ENCODE measurements around the gene CEP250. TPM values are rescaled to one million over a fixed set of nuclear protein-coding genes. Genes with fewer than 3 reads are reported as not detected.
"Not testable (repeated sequence)": the region's sequence is repeated elsewhere in the genome, so short reads cannot be mapped to it uniquely, and the experiment has no call there.

CEP250 gene
- total RNA-seq, 2 experiments from 2014 or later, result 48.8 to 55.5 TPM

DNA sequence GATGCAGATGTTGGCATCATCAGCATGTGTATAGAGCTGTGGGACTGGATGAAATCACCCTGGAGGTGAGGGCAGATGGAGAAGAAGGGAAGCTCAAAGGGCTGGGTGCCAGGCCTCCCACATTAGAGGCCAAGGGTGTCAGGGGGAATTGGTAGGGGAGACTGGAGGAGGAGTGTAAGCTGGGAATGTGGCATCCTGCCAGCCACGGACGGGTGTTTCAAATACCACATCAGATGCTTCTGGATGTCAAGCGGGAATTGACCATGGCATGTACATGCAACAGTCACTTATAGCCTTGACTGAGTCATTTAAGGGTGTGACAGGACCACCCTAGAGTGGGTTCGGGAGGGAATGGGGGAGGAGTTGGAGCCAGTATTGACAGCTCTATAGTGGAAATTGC is 96.1 kb downstream of the CEP250 start:
- Mint-ChIP-seq H3K9me3 (no peaks in the 10 kb centered on the region), H3K27ac (no peak overlapping the region), H3K4me1 (no peaks in the 10 kb centered on the region)

GRCh38 chr20:35552914-35553313 is 97.5 kb downstream of the CEP250 start:
- no peak for DNase-seq
- Mint-ChIP-seq H3K27ac (no peak overlapping the region), H3K9me3 (no peaks in the 10 kb centered on the region), H3K27me3 (no peaks in the 10 kb centered on the region), H3K4me3 (no peak overlapping the region), H3K4me1 (no peaks in the 10 kb centered on the region), H3K36me3 (peaks cover 3% of the 10 kb centered on the region)

More for the DNA sequence above, 96.1 kb downstream of the CEP250 start:
- Mint-ChIP-seq H3K4me3 (no peak overlapping the region), H3K36me3 (peaks cover 3% of the 10 kb centered on the region), H3K27me3 (no peaks in the 10 kb centered on the region)
- no peak for DNase-seq

DNA sequence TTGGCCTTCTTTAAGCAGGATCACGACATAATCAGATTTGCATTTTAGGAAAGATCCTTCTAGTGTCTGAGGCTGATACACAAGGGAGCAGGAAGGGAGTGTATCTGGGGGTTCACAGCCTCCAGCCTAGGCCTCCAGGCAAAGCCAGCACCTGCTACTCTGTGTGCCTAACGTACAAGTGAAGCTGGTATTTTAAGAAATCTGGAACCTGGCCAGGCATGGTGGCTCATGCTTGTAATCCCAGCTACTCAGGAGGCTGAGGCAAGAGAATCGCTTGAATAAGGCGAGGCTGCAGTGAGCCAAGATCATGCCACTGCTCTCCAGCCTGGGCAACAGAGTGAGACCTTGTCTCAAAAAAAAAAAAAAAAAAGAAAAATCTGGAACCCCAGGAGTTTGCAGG is 100.1 kb downstream of the CEP250 start:
- not testable (repeated sequence) for H3K27me3 Mint-ChIP-seq, H3K4me1 Mint-ChIP-seq, H3K9me3 Mint-ChIP-seq, H3K27ac Mint-ChIP-seq, H3K36me3 Mint-ChIP-seq, DNase-seq, H3K4me3 Mint-ChIP-seq

DNA sequence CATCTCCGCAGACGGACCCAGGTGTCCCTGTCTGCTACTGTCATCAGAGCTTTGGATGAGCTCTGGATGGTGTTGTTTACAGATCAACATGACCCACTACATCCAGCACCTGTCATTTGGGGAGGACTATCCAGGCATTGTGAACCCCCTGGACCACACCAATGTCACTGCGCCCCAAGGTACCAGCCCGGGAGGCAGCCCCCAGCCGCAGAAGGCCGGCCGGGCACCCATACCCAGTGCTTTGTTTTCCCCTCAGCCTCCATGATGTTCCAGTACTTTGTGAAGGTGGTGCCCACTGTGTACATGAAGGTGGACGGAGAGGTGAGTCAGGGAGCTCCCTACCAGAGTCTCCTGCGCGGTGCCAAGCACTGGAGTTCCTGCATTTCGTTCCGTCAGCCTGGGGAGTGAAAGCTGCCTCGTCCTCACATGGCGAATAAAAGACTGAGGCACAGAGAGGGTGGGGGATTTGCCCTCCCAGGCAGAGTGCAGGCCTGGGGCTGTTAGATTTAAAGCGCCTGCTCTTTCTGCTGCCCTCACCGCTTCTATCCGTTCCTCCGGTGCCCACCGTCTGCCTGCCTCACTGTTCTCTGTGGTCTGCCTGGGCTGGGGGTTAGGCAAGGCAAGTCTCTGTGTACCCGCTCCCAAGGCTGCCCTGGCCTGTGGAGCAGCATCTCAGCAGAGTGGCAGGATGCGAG is 100.7 kb downstream of the CEP250 start:
- no peak overlapping the region for H3K27ac Mint-ChIP-seq
- H3K36me3 Mint-ChIP-seq, result no peaks in the 10 kb centered on the region
- DNase-seq, result no peak
- no peaks in the 10 kb centered on the region for H3K27me3 Mint-ChIP-seq
- H3K4me3 Mint-ChIP-seq, result no peak overlapping the region
- H3K4me1 Mint-ChIP-seq, result no peaks in the 10 kb centered on the region
- H3K9me3 Mint-ChIP-seq, result no peaks in the 10 kb centered on the region

GRCh38 chr20:35556871-35557270 is 101.5 kb downstream of the CEP250 start:
- H3K27ac Mint-ChIP-seq, result no peak overlapping the region
- DNase-seq, result no peak
- H3K9me3 Mint-ChIP-seq, result no peaks in the 10 kb centered on the region
- no peaks in the 10 kb centered on the region for H3K4me1 Mint-ChIP-seq
- no peak overlapping the region for H3K4me3 Mint-ChIP-seq
- H3K27me3 Mint-ChIP-seq, result no peaks in the 10 kb centered on the region
- H3K36me3 Mint-ChIP-seq, result no peaks in the 10 kb centered on the region

DNA sequence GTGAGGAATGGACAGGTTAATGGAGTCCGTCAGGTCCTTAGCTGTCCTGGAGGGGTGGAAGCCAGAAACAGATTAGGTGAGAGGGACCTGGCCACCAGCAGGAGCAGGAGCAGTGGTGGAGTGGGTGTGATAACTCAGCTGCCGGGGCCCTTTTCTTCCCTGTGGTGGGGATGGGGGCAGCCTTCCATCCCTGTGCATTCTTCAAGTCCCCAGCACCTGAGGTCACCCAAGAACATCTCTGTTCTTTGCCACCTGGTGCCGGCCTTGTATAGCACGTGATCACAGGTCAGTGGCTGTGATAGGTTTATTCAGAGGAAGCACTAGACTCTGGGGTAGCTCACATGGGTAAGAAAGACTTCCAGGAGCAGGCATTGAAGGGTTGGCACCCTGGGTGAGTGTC is 103.1 kb downstream of the CEP250 start:
- Mint-ChIP-seq H3K4me1 (no peaks in the 10 kb centered on the region), H3K36me3 (no peaks in the 10 kb centered on the region), H3K27me3 (no peaks in the 10 kb centered on the region), H3K9me3 (no peaks in the 10 kb centered on the region), H3K27ac (no peak overlapping the region), H3K4me3 (no peak overlapping the region)
- DNase-seq, result no peak

DNA sequence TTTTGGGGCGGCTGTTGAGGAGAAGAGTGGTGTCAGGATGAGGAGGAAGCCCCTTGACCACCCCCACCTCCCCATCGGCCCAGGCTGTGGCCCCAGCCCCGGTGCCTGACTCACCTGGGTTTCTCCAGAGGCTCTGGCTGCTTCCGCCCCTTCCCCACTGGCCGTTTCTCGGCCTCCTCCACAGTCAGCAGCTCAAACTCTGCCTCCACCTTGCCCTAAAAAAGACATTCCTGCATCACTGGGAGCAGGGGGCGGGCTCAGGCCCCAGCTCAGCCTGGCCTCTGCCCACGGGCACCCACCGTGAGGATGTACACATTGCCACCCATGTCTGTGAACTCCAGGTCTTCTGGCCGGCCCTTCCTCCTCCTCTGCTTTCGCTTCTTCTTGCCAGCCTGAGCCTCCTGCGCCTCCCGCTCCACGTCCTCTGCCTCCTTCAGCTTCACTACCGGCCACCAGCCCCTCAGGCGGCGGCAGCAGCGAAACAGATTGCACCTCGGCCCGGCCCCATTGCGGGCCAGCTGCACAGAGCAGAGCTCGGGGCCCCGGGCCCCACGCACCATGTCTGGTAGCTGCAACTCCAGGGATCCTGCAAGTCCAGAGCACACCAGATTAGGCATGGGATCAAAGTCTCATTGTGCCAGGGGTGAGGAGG is 103.8 kb downstream of the CEP250 start:
- no peak for DNase-seq
- Mint-ChIP-seq H3K9me3 (no peaks in the 10 kb centered on the region), H3K36me3 (no peaks in the 10 kb centered on the region), H3K27ac (peak overlapping the region; percentile 22), H3K4me3 (no peak overlapping the region), H3K27me3 (no peaks in the 10 kb centered on the region), H3K4me1 (no peaks in the 10 kb centered on the region)

GRCh38 chr20:35560105-35560511 is 104.7 kb downstream of the CEP250 start:
- H3K27ac Mint-ChIP-seq, result no peak overlapping the region
- H3K27me3 Mint-ChIP-seq, result no peaks in the 10 kb centered on the region
- H3K36me3 Mint-ChIP-seq, result no peaks in the 10 kb centered on the region
- no peaks in the 10 kb centered on the region for H3K4me1 Mint-ChIP-seq
- DNase-seq, result no peak
- H3K9me3 Mint-ChIP-seq, result no peaks in the 10 kb centered on the region
- H3K4me3 Mint-ChIP-seq, result no peak overlapping the region

DNA sequence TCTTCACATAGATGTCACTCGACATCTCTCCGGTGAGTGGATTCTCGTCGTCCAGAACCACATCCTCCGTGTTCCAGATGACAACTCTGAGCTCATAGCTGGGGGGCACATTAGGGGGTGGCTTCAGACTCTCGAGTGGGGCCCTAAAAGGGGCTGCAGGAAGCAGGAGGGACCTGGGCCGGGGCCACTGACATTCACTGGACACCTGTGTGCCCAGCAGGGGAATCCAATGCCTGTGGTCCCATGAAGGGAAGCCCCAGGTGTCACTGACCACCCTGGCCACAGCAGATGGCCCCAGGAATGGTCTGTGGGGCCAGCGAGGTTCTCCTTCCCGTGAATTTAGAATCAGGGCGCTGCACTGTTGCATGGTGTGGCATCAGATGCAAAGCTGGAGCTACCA is 105.1 kb downstream of the CEP250 start:
- DNase-seq, result no peak
- Mint-ChIP-seq H3K9me3 (no peaks in the 10 kb centered on the region), H3K27ac (no peak overlapping the region), H3K4me3 (no peak overlapping the region), H3K27me3 (no peaks in the 10 kb centered on the region), H3K36me3 (no peaks in the 10 kb centered on the region), H3K4me1 (no peaks in the 10 kb centered on the region)

- H3K4me3 Mint-ChIP-seq, result no peak overlapping the region
- H3K36me3 Mint-ChIP-seq, result no peaks in the 10 kb centered on the region
- no peaks in the 10 kb centered on the region for H3K4me1 Mint-ChIP-seq
- no peaks in the 10 kb centered on the region for H3K9me3 Mint-ChIP-seq
- no peaks in the 10 kb centered on the region for H3K27me3 Mint-ChIP-seq
- peak; percentile 12 for DNase-seq
- no peak overlapping the region for H3K27ac Mint-ChIP-seq
Observed at GRCh38 chr20:35561268-35561667, 105.9 kb downstream of the CEP250 start.

DNA sequence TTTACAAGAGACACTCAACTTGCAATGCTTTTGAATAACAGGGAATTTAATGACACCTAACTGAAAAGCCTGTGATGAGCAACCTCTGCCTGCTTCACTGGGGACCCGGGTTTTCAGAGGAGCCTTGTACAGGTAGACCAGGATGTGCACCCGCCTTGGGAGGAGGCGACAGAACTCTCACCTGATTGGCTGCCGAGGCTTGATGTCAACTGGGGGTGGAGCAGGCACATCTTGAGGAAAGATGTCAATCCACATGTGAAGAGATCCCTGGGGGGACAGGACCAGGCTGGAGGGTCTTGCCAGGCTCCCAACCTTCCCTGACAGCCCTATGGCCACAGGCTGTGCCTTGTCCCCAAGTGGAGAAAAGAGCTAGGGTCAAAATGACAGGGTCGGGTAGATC is 106.3 kb downstream of the CEP250 start:
- Mint-ChIP-seq H3K9me3 (no peaks in the 10 kb centered on the region), H3K36me3 (no peaks in the 10 kb centered on the region), H3K27ac (no peak overlapping the region), H3K27me3 (no peaks in the 10 kb centered on the region), H3K4me1 (no peaks in the 10 kb centered on the region), H3K4me3 (no peak overlapping the region)
- DNase-seq, result no peak

DNA sequence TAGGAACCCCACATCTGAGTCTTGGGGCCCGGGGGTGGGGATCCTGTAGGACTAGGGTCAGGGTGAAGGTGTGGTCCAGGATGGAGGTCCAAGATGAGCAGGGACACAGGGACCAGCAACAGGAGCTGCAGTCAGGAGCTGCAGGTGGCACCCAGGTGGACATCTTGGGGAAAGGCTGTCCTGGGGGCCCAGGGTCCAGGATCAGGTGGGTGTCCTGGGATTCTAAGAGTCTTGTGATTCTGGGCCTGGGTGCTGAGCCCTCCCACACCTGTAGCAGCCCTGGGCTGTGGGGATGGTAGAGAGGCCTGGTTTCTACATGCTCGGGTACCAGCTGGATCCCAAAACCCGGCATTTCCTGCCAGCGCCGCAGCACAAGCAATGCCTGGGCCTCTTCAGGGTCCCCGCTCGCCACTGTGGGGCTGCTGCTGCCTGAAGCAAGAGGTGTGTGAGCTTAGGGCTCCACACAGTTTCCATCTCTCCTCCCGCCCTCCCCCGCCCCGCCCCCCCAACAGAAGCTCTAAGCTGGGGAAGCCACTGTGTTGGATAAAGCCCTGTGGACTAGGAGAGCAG is 107.2 kb downstream of the CEP250 start:
- Mint-ChIP-seq H3K27me3 (no peaks in the 10 kb centered on the region), H3K27ac (no peak overlapping the region), H3K4me3 (no peak overlapping the region), H3K9me3 (no peaks in the 10 kb centered on the region), H3K36me3 (no peaks in the 10 kb centered on the region), H3K4me1 (no peaks in the 10 kb centered on the region)
- DNase-seq, result no peak

- Mint-ChIP-seq H3K36me3 (no peaks in the 10 kb centered on the region), H3K27ac (no peak overlapping the region), H3K27me3 (no peaks in the 10 kb centered on the region), H3K9me3 (no peaks in the 10 kb centered on the region), H3K4me1 (no peaks in the 10 kb centered on the region), H3K4me3 (no peak overlapping the region)
- DNase-seq, result no peak
Observed at GRCh38 chr20:35563834-35564233, 108.4 kb downstream of the CEP250 start.

GRCh38 chr20:35564905-35565304 is 109.5 kb downstream of the CEP250 start:
- Mint-ChIP-seq H3K9me3 (no peaks in the 10 kb centered on the region), H3K4me3 (no peak overlapping the region), H3K36me3 (no peaks in the 10 kb centered on the region), H3K27ac (no peak overlapping the region), H3K4me1 (no peaks in the 10 kb centered on the region), H3K27me3 (no peaks in the 10 kb centered on the region)
- no peak for DNase-seq

- H3K4me3 Mint-ChIP-seq, result no peak overlapping the region
- H3K36me3 Mint-ChIP-seq, result peaks cover 6% of the 10 kb centered on the region
- no peaks in the 10 kb centered on the region for H3K27me3 Mint-ChIP-seq
- peaks cover 9% of the 10 kb centered on the region for H3K9me3 Mint-ChIP-seq
- DNase-seq, result no peak
- H3K27ac Mint-ChIP-seq, result no peak overlapping the region
- H3K4me1 Mint-ChIP-seq, result no peaks in the 10 kb centered on the region
Observed at GRCh38 chr20:35568645-35569044, 113.2 kb downstream of the CEP250 start.
